HG02973 (cell line): ENCODE results near the gene CSNK2A2.

Experiments used
- ATAC-seq: cut with Tn5 transposase; IDR thresholded peaks from one replicate; pipeline ENCODE4 v1.9.1; 2021; ENCODE audit warnings: moderate library complexity; ENCODE audit not compliant: unreplicated experiment

Gene CSNK2A2

DNA sequence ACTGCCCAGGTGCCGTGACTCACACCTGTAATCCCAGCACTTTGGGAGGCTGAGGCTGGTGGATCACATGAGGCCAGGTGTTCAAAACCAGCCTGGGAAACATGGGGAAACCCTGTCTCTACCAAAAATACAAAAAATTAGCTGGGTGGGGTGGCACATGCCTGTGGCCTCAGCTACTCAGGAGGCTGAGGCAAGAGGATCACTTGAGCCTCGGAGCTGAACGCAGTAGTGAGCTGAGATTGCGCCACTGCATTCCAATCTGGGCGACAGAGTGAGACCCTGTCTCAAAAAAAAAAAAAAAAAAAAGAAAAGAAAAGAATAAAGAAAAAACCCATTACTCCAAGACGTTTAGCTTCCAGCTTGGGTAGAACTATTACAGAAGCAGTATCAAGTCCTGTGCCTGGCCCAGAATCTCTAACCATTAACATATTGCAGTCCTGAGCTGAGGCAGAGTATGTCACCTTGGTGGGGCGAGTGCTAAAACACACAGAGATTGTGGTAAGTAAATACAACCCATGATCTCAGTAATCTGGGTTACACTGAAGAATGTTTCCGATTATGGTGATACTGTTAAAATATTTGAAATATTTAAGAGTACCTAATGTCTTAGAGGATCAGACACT, 45.5 kb downstream of the CSNK2A2 start:
- no peak for ATAC-seq

DNA sequence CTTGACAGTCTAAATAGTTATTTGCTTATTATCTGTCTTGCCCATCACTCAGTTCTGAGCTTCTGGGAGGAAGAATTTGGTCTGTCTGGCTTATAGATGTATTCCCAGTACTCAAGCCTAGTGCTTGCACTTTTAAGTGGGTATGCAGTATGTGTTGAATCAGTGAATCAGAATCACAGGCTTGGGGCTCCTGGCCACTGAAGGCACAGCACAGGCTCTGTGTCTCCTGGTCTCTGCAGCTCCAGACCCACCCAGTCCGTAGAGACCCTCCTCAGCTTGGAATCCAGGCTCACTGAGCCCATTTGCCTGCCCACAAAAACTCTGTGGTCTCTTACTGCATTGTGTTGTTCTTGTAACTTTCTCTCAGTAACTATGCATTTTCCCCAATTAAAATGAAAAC, 49.4 kb downstream of the CSNK2A2 start:
- ATAC-seq: no peak

DNA sequence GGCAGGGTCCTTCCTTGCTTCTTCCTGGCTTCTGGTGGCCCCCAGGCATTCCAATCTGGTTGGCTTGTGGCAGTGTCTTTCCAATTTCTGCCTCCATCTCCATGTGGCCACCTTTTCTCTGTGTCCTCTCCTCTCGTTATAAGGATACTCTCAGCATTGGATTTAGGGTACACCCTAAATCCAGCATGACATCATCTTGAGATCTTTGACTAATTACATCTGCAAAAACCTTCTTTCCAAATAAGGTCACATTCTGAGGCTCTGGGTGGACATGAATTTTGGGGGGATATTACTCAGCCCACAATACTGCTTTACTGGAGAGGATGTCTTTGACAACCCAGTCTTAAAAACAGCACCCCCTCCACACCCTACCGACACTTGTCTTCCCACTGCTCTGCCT, 49.8 kb downstream of the CSNK2A2 start:
- ATAC-seq: no peak

DNA sequence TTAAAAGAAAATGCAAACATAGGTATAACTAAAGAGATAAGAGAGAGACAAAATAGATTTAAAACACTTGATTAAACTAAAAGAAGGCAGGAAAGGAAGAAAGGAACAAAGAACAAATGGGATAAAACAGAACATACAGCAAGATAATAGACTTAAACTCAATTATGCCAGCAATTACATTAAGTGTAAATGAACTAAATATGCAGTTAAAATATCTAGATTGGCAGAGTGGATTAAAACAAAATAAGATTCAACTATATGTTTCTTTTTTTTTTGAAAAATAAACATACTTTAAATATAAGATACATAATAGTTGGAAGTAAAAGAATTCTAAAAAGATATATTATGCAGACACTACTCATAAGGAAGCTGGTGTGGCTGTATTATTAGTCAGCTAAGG, 59.1 kb downstream of the CSNK2A2 start:
- ATAC-seq: no peak

DNA sequence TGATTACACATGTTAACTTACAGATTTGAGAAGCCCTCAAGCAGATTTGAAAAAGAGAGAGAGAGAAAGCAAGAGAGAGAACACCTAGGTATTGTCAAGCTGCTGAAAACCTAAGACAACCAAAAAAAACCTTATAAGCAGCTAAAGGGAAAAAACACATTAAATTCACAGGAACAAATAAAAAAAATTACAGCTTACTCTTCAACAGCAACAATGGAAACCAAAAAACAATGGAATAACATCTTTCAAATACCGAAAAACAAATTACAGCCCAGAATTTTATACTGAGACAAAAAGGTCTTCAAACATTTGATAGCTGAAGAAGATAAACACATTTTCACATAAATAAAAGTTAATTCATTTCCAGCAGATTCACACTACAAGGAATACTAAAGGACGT, 60.3 kb downstream of the CSNK2A2 start:
- no peak for ATAC-seq

DNA sequence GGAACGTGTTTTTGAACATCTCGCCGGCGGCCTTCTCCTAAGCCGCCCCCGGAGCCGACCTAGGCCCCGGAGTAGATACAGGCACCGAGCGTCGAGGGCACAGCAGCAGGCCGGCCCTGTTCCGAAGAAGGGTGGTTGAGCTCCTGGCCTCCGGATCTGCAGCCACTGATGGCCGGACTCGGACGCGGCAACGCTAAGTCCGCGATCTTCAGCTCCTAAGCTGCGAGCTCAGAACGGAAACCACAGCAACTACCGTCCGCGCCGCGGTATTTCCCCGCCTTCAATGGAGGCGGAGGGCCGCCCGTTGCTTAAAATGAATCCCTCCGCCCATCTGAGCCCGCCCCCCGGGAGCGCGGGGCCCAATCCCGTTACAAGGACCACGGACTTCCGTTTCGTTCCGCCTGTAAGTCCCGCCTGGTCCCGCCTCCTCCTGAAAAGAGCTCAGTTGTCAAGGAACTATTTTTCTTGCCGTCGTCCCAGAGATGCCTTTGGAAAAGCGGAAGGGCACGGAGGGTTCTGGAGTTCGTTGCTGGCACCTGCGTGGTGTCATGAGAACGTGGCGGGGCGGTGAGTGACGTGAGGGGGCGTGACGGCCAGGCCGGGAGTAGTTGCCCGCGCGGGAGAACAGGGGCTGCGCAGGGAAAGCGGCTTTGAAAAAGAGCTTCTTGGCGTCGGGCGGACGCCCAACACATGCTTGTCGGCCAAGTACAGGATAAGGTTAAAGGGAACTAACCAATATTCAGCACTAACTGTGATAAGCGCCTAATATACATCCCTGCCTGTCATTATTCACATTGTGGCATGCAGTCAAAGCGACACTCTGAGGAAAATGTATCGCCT, 68.6 kb downstream of the CSNK2A2 start, which contains the start of gene CFAP20:
Gene CFAP20 (minus strand): TSS at position 285 of the 840 bp plus-strand sequence. CDS start 266 bp downstream, at position 19.
- ATAC-seq: peak; percentile 83

DNA sequence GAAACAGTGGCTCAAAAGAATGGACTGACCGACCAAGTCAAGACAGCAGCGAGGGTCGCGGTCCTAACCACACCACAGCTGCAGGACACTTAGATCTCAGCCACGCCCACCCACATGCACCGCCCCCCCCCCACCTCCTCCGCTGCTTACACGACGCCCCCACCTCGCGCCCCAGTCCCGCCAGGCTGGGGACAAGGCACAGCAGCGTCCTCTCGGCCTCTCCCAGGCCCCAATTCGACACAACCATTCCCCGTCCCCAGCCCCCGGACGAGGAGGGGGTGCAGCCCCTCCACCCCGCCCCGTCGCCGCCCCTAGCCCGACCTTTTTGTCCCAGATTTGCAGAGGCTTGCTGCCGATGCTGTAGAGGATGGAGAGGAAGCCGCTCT, 69.2 kb downstream of the CSNK2A2 start:
- ATAC-seq: peak; percentile 5

DNA sequence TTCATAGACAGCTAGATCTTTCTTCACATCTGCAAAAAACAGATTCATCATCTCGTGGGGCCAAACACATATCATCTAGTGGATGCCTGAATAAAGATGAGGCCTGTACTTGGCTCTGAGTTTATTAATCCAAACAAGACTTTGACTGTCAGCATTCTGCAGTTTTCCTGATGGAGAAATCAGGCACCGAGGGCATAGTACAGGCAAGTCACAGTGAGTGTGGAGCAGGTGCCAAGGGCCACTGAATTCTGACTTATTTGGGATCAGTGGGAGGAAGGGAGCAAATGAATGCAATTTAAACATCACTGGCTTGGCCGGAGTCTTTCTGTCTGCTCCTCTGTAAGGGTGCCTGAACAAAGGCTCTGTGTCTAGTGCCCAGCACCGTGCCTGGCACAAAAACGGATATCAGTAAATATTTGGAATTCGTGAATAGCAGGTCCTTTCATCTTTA, 69.7 kb downstream of the CSNK2A2 start:
- ATAC-seq: no peak

DNA sequence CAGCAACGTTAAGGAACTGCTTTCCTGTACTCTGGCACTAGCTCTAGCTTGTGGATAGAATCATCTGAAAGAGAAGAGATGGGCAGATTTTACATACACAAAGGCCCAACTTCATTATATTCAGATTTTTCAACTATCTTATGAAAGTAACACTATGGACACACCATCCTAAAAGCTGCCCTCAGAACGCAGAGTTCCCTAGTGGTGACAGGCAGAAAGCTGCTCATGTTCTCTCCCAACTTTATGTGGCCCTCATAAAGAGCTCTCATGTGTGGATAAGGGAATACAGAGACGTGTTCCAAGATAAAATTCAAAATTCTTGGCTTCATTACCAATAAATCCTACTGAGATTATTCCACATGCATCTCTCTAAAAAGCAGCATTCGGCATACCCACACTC, 70.3 kb downstream of the CSNK2A2 start:
- no peak for ATAC-seq

DNA sequence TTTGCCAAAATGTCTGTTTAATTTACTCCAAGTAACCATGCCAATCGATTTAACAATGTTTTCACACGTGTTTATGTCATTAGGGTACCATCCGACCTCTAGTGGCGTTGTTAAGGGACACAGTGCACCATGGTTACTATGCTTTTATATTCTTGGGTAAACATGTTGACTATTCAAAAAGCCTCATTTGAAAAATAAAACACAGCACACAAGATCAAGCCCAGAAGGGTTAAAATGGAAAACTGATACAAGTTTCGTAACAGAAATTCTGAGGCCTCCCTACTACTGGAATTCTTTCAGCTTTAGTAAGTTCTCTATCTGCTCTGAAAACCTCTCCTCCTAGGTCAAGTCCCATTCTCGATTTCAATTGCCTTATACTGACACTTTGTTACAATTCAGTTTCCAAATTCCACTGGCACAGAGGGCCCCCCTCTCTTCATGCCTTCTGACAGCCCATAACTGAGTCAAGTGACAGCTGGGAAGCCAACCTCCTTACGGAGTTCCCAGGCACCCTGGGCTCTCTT, 70.8 kb downstream of the CSNK2A2 start:
- no peak for ATAC-seq

DNA sequence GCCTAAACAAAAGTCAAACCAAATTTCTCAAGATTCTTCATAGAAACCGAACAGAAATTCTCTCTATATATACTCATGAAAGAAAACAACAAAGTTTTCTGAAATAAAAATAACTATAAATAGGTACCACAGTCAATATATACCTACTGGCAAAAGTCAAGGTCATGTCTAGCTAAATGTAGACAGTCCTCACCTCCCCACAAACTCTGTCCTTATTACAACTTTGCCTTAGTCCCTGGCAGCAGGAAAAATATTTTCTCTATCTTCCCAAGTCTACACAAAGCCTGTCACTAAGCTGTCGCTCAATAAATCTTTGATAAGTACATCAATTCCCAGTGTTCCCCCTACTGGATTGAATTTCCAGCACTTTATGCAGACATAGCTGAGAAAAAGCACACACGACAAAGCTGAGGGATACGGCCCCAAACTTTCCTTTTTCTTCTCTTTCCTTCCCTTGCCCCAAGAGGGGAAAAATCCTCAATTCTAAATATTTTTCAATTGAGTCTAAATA, 71.4 kb downstream of the CSNK2A2 start:
- no peak for ATAC-seq

DNA sequence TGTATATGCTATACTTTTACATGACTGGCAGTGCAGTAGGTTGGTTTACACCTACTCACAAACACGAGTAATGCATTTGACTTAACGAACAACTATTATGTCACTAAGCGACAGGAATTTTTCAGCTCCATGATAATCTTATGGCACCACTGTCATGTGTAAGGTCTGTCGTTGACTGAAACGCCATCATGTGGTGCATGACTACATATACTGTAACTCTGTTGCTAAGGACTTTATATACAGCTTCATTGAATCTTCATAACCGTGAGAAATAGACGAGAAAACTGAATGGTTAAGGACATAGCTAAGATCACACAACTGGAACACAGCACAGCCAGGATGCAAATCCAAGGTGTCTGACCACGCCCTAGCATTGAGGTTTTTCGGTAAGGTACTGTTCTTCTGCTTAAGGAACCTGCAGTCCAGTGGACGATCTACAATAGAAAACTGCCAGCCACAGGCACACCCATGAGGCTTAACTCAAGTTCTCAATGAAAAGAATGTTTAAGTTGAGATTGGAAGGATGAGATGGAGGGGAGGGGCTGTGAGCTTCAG, 72.0 kb downstream of the CSNK2A2 start:
- ATAC-seq: no peak

DNA sequence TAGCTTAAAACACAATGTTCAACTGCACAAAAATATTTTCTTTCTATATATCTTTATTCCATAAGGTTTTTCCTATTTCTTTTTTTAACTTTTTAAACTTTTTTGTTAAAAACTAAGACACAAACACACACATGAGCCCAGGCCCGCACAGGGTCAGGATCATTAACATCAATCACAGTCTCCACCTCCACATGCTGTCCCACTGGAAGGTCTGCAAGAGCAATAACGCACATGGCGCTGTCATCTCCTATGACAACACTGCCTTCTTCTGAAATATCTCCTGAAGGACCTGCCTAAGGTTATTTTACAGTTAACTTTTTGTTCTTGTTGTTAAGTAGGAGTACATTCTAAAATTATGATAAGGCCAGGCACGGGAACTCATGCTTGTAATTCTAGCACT, 72.9 kb downstream of the CSNK2A2 start:
- ATAC-seq: no peak

DNA sequence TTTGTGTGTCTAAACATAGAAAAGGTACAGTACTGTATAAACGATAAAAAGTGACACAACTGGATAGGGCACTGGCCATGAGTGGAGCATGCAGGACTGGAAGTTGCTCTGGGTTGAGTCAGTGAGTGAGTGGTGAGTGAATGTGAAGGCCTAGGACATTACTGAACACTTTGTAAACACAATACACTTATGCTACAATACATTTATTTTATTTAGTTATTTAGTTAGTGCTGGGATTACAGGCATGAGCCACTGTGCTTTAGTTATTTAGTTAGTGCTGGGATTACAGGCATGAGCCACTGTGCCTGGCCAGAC, 73.3 kb downstream of the CSNK2A2 start:
- no peak for ATAC-seq

DNA sequence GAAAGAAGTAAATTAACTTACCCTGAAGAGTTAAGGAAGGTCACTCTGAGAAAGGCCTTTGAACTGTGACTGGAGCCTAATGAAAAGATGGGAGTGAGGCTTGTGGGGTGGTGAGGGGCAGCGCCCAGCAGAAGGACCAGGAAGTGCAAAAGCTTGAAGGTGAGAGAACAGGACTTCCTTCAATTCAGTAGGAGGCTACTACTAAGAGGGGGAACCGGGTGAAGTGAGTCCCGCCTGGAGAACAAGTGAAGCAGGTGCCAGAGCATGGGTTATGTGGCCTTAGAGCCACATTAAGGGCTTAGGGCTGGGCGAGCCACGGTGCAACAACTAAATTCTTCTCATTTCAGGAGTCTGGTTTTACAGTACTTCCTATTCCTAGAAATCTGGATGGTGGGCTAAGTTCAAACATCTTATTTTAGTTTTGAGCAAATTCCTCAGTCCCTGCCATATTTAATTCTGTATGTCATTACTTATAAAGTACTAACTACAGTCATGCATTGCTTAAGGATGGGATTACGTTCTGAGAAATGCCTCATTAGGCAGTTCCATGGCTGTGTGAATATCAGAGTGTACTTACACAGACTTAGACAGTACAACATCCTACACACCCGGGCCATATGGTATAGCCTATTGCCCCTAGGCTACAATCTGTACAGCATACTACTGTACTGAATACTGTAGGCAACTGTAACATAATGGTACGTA, 73.9 kb downstream of the CSNK2A2 start:
- ATAC-seq: no peak

DNA sequence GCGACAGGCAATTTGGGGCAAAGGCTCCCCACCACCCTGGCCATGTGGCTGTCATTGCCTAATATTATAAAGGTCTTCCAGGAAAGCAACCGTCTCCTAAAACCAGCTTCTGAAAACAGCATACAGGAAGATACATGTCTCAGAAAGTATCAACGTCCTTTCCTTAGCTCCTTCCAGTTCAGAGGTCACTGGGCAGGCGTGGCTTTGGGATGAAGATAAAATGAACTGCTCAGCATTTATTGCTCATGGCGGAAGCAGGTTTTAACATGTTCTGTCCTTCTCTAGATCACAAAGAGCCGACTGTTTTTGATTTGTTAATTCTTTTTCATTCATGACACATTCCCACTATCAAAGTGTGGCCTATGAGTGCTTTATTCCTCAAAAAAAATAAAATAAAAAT, 76.8 kb downstream of the CSNK2A2 start:
- no peak for ATAC-seq

DNA sequence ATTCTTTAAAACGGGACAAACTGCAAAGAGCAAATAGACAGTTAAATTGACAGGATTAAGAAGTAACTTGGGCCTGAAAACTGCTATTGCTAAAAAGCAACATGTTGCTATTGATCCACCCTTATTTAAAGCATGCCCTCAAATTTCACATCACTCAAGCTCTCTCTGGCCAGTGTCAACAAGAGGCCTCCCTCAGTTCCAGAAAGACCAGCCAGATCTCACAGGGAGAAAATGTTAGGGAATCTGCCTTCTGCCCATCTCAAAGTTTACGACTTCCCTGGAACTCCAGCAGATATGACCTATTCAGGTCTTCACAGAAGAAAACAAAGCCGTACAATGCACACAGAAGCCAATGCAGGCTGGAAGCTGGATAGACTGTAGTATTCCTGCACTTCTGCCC, 77.7 kb downstream of the CSNK2A2 start:
- ATAC-seq: no peak

DNA sequence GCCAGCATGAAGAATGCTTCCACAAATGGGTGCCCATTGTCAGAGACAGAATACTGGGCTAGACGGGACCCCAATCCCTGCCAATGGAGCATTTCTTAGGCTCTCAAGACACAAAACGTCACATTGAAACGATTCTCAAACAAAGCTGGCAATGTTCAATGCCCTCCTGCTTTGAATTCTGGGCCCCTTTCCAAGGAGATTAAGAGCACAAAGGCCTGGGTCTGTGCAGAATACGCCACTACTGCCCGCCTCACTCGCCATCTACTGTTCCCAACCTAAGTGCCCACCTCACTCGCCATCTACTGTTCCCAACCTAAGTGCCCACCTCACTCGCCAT, 78.4 kb downstream of the CSNK2A2 start:
- ATAC-seq: no peak

DNA sequence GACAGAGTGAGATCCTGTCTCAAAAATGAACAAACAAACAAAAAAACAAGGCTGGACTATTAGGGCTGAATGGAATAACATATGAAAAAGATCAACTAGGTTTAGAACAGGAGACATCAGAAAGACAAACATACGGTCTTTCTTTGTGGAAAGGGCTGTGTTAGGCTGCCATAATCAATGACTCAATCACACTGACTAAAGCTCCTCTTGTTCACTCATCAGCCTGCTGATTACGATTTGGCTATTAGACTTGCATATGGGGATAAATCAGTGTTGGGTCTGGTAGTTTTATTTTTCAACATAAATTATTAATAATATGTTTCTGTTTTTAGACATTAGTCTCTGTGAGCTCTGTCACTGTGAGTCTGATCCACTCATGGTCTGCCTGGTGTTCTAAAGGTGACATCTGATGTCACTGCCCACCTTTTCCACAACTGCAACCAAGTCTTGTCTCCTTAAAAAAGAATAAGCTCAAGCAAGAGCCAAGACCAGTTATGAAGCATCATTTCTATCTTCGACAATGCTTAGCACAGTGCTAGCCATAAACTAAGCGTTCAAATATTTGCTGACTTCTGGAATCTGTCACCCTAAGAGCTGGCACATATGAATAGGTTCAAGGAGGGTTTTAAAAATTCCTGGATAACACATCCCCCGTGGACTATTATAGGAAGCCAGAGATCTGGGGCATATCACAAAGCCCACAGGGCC, 79.0 kb downstream of the CSNK2A2 start:
- ATAC-seq: no peak

DNA sequence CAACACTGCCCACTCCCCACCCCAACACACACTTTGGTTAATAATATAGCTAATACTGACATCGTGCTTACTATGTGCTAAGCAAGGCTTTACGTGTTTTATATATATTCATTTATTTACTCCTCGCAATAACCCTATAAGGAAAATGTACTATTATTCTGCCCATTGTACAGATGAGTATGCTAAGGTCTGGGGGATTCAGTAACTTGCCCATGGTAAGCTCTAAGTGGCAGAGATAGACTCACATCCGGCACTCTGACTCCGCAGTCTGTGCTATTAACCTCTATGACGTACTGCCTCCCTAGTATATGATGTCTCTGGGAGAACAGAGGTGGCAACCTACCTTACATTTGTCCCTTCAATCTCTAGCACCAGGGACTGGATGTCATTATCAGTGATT, 81.4 kb downstream of the CSNK2A2 start:
- no peak for ATAC-seq

DNA sequence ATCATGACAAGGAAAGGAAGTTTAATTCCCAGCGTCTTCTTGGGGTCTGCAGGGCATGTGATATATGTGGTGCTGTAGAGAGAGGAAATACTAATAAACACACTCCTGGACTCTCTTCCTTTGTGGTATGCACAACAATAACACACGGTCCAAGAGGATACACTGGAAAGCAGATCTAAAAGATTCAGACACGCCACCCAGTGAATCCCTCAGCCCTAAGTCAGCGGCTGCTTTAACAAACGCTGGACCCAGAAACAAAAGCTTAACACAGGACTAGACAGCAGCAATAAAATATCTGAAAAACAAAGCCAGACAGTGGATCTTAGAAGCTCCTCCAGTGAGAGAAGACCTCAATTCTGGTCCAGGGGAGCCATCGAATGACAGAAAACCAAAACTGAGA, 81.8 kb downstream of the CSNK2A2 start:
- ATAC-seq: no peak
